AG08395 (cell line): Measurements from ENCODE around the gene HUWE1.
"Not testable (repeated sequence)": the region's sequence is repeated elsewhere in the genome, so short reads cannot be mapped to it uniquely, and the experiment has no call there.

ENCODE experiments used
- DNase-seq: peaks from one replicate; pipeline ENCODE4 v3.0.0; 2012; ENCODE audit warnings: mixed read lengths, low spot score

Gene HUWE1, protein sequence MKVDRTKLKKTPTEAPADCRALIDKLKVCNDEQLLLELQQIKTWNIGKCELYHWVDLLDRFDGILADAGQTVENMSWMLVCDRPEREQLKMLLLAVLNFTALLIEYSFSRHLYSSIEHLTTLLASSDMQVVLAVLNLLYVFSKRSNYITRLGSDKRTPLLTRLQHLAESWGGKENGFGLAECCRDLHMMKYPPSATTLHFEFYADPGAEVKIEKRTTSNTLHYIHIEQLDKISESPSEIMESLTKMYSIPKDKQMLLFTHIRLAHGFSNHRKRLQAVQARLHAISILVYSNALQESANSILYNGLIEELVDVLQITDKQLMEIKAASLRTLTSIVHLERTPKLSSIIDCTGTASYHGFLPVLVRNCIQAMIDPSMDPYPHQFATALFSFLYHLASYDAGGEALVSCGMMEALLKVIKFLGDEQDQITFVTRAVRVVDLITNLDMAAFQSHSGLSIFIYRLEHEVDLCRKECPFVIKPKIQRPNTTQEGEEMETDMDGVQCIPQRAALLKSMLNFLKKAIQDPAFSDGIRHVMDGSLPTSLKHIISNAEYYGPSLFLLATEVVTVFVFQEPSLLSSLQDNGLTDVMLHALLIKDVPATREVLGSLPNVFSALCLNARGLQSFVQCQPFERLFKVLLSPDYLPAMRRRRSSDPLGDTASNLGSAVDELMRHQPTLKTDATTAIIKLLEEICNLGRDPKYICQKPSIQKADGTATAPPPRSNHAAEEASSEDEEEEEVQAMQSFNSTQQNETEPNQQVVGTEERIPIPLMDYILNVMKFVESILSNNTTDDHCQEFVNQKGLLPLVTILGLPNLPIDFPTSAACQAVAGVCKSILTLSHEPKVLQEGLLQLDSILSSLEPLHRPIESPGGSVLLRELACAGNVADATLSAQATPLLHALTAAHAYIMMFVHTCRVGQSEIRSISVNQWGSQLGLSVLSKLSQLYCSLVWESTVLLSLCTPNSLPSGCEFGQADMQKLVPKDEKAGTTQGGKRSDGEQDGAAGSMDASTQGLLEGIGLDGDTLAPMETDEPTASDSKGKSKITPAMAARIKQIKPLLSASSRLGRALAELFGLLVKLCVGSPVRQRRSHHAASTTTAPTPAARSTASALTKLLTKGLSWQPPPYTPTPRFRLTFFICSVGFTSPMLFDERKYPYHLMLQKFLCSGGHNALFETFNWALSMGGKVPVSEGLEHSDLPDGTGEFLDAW (N-terminal part only)

DNA sequence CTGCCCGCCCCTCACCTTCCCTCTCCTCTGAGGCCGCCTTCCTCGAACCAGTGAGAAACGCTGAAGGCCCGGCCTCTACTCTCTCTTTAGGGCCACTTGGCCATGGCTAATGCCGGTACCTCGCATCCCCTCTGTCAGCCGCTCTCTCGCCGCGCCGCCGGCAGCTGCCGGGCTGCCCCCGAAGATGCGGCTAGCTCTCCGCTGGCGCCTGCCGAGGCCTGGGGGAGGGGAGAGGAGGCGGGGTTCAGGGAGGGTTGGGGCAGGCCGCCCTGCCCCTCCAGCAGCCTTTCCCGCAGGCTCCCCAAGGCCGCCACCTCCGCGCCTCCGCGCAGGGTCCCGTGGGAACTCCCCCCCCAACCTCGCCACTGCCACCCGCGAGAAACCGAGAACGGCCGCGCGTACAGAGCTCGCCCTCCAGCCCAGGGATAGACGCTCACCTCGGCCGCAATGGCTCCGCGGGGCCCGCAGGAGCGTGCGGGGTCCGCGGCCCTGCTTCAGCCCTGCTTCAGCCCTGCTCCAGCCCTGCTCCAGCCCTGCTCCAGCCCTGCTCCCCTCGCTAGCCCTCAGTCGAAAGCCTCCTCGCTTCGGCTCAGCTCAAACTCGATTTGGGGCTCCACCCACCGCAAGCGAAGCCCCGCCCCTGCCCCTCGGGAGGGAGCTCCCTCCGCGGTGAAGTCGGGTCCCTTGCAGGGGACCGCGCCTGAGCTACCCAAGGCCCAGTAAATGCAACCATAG lies at the start of gene HUWE1:
TSS of gene HUWE1 (minus strand) at position 569 of the 735 bp plus-strand sequence. CDS start 32,612 bp downstream, outside the sequence.
- peak; percentile 58 for DNase-seq

DNA sequence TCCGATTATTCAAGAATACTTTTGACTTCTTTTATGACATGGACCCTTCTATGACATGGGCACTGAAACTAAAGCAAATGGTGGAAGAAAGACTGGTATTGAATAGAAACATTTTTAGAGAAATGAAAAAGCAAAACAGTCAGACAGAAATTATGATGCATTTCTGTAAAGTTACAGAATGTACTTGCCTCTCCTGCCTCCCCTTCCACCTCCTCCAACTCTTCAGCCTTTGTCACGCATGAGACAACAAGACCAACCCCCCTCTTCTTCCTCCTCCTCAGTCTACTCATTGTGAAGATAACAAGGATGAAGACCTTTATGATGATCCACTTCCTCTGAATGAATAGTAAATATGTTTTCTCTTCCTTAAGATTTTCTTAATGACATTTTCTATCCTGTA lies 46.3 kb upstream of the HUWE1 start:
- DNase-seq, result no peak

DNA sequence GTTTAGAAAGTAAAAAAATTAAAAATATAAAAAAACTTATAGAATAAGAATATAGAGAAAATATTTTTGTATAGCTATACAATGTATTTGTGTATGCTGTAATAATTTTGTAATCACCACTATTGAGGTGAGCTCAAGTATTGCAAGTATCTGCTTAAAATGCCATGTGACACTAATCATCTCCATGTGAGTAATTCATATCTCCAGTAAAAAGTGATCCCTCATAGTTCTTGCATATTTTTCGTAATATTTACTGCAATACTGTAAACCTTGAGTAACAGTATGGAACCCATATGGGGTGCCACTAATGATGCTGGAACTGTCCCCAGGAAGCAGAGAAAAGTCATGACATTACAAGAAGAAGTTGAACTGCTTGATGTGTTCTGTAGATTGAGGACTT lies 43.2 kb upstream of the HUWE1 start:
- no peak for DNase-seq

- DNase-seq, result no peak
Observed at GRCh38 chrX:53728506-53728905, 42.0 kb upstream of the HUWE1 start.

DNA sequence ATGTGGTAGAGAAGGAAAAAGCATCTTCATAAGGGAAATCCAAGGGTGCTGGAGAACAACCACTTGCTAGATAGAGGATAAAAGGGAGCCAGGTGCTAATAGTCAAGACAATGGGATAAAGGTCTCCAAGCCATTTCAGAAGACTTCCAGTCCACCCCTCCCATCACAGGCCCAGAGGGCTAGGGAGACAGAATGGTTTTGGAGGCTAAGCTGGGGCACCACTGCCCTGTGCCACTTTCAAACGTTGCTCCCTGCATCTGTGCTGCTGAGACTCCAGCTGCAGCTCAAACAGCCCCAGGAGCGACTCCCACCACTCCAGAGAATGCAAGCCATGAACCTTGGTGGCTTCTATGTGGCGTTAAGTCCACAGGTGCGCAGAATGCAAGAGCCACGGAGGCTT lies 38.4 kb upstream of the HUWE1 start:
- no peak for DNase-seq

DNA sequence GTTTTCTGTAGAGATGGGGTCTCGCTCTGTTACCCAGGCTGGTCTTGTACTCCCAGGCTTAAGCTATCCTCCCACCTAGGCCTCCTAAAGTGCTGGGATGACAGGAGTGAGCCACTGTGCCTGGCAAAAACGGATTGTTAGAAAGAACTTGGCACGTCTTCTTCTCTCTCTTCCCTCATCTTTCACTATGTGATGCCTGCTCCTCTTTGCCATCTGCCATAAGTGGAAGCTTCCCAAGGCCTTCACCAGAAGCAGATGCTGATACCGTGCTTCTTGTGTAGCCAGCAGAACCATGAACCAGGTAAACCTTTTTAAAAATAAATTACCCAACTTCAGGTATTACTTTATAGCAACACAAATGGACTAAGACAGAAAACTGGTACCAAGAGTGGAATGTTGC lies 36.9 kb upstream of the HUWE1 start:
- DNase-seq, result no peak

- DNase-seq, result not testable (repeated sequence)
Observed at GRCh38 chrX:53721610-53722009, 35.1 kb upstream of the HUWE1 start.

DNA sequence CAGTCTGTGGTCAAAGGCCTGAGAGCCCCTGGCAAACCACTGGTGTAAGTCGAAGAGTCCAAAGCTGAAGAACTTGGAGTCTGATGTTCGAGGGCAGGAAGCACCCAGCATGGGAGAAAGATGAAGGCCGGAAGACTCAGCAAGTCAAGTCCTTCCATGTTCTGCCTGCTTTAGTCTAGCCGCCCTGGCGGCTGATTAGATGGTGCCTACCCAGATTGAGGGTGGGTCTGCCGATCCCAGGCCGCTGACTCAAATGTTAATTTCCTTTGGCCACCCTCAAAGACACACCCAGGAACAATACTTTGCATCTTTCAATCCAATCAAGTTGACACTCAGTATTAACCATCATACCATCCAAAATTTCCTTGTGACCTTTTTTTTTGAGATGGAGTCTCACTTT lies 33.1 kb upstream of the HUWE1 start:
- not testable (repeated sequence) for DNase-seq

DNA sequence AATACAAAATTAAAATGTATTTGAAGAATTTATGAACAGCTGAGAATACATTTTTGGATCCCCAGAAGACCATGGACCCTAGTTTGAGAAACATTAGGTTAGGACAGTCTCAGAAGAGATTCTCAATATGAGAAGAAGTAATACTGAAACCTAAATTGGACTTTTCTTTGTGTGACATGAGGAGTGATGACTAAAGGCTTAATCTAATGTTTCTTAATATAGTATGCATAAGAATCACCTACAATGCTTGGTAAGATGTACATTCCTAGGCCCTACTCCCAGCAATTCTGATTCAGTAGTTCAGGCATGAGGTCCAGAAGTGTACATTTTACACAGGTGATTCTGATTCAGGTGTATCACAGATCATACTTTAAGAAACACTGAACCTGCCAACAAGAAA lies 31.6 kb upstream of the HUWE1 start:
- DNase-seq, result no peak

- DNase-seq, result no peak
Observed at GRCh38 chrX:53717205-53717604, 30.7 kb upstream of the HUWE1 start.

DNA sequence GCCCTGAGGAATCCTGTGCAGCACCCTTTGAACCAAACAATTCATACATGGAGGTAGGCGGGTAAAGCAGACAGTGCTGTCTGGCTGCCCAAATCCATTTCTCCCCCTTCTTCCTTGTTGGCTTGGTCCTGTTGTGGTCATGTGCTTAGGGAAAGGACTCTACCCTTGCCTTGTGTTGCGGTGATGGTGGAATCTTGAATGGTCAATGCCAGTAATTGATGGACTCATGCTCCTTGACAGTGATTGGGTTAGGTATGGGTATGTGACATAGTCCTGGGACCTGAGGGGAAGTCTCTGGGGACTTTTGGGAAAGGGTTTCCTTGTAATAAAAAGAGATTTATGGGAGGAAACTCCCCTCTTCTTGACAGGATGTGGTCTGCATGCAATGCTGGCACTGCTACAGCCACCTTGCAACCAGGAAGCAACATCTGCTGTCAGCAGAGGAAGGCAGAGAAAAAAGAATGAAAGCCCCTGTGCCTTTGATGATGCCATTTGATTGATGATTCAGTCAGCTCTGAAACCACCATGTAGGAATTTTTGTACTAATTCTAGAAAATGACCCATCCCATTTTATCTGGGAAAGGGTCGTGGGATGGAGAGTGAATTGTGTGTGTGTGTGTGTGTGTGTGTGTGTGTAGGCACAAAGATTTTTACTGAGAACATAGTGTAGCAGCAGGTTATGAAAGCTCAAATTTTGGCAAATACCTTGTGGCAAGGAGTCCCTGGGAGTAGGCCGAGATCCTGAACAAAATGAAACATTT lies 30.0 kb upstream of the HUWE1 start:
- DNase-seq, result peak; percentile 9

DNA sequence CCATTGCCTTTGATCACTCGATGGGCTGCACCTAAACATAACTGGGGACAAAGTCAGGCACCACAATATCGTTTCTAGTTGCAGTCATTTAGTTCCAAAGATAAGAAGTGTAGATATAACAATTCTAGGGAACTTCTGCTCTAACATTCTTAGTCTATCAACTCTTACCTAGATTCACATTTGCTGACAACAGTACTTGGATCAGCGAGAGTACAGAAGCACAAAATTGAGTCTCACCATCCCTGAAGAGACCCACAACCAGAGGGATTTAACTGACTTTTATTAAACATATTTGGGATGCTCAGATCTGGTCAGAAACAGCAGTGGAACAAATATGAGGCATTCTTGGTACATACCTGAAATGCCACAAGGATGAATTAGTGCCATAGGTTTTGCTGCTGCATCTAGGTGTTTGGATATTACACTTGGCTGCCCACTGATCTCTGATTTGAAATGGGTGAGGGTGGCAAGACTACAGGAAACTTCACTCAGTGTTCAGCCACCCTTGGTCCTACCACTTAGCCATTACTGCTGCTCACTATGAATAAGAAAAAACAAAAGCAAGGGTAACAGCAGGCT lies 28.9 kb upstream of the HUWE1 start:
- DNase-seq, result no peak

DNA sequence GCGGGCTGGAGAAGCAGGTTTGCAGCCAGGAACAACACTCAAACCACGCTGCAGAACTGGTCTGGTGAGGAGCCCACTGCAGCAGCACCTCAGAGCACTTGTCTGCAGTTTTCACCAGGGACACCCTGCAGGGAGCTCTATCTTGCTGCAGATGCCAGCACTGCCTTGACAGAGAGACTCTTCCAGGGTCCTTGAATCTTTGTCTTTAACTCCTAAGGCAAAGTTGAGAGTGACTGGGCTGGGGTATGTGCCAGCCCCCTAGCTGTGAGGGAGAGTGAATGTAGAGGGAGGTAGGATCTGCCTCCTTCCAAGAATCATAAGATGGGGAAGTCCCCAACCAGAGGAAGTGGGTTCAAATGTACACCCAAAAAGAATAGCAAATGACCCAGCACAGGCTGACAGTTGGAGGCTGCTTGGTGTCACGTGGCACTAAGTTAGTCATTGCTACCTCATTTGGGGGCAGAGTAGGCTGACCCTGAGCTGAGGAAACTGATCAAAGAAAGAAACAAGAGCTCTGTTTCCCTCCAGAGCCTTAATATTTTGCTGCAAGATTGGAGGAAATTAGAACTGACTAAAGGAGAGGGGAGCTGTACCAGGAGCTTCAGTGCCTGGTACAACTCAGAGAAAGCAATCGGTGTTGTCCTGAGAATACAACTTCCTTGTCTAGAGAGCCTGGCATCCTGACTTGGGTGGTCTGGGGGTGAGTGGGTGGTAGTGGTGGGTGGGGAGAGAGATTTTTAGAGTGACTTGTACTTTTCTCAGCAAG lies 28.2 kb upstream of the HUWE1 start:
- DNase-seq, result no peak

GRCh38 chrX:53713987-53714579 lies 27.6 kb upstream of the HUWE1 start:
- DNase-seq, result no peak

DNA sequence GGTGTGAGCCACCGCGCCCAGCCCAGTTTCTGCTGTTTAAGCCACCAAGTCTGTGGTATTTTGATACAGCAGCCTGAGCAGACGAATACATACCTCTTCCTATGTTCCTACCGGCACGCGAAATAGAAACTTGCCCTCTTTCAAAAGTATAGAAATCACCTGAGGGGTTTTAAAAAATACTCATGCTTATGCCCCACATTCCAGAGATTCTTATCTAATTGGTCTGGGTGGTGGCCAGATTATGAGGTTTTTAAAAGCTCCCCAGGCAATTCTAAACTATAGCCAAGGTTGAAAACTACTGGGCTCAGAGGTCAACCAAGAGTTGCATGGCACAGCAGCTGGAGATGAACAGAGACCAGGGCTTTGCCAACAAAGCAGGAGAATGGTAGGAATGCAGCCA lies 24.9 kb upstream of the HUWE1 start:
- no peak for DNase-seq

DNA sequence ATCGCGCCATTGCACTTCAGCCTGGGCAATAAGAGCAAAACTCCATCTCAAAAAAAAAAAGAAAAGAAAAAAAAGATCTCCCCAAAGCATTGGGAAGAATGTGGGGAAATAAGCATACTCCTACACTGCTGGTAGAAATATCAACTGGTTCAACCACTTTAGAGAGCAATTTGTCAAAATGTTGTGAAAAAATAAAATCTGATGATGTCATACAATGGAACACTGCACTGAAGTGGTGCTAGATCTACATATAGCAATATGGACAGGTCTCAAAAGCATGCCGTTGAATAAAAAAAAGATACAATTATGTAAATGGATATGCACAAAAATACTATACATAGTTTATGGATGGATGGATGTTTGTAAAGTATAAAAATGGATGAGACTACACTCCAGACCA lies 18.3 kb upstream of the HUWE1 start:
- no peak for DNase-seq

GRCh38 chrX:53704294-53704693 lies 17.8 kb upstream of the HUWE1 start:
- no peak for DNase-seq

- DNase-seq, result no peak
Observed at GRCh38 chrX:53695946-53696549, 9.5 kb upstream of the HUWE1 start.

DNA sequence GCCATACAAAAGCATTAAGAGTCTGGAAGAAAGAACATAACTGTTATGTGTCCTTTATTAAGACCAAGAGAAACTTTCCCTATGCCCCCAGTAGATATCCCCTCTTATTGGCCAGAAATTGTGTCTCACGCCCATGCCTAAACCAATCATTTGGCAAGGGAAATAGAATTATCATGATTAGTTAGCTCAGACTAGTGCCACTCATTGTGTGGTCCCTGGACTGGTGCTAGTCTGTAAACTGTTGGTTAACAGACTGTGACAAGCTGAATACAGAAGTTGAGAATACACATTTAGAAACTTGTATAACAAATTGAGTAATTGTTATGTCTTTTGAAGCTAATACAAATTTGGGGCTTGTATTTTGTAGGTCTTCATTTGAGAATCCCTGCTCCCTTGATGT lies 8.1 kb upstream of the HUWE1 start:
- no peak for DNase-seq
